H7 (cell line): ENCODE data around the gene BLZF1. TPM values are rescaled to one million over a fixed set of nuclear protein-coding genes. Genes with fewer than 3 reads are reported as not detected.
"Not testable (repeated sequence)": the region's sequence is repeated elsewhere in the genome, so short reads cannot be mapped to it uniquely, and the experiment has no call there.

Source experiments
- DNase-seq: peaks from one replicate; pipeline ENCODE4 v3.0.0; 2012
- H3K27me3 ChIP-seq: 2 replicates; pipeline ENCODE4 v1.6.0; 2011; ENCODE audit warnings: mild to moderate bottlenecking, low read length; ENCODE audit not compliant: control insufficient read depth, insufficient read depth
- H3K36me3 ChIP-seq: replicated peaks from 2 replicates; pipeline ENCODE4 v1.5.1; 2011; ENCODE audit warnings: low read length; ENCODE audit not compliant: control insufficient read depth, insufficient read depth
- H3K4me3 ChIP-seq: 2 replicates; pipeline ENCODE4 v1.5.1; 2011; ENCODE audit warnings: low read depth, mild to moderate bottlenecking, control low read depth, low read length, moderate library complexity; ENCODE audit not compliant: insufficient read depth
- total RNA-seq: library from RNA; depleted of rRNA; stranded (reverse); fragments of >200 nt; shearing (Covaris generic); gene quantifications from 2 replicates; pipeline ENCODE4 v1.2.3, GENCODE V29; 2014; rRNA removed

Gene BLZF1, protein sequence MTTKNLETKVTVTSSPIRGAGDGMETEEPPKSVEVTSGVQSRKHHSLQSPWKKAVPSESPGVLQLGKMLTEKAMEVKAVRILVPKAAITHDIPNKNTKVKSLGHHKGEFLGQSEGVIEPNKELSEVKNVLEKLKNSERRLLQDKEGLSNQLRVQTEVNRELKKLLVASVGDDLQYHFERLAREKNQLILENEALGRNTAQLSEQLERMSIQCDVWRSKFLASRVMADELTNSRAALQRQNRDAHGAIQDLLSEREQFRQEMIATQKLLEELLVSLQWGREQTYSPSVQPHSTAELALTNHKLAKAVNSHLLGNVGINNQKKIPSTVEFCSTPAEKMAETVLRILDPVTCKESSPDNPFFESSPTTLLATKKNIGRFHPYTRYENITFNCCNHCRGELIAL
- 9.5 and 10.6 TPM in 2 replicates for total RNA-seq

DNA sequence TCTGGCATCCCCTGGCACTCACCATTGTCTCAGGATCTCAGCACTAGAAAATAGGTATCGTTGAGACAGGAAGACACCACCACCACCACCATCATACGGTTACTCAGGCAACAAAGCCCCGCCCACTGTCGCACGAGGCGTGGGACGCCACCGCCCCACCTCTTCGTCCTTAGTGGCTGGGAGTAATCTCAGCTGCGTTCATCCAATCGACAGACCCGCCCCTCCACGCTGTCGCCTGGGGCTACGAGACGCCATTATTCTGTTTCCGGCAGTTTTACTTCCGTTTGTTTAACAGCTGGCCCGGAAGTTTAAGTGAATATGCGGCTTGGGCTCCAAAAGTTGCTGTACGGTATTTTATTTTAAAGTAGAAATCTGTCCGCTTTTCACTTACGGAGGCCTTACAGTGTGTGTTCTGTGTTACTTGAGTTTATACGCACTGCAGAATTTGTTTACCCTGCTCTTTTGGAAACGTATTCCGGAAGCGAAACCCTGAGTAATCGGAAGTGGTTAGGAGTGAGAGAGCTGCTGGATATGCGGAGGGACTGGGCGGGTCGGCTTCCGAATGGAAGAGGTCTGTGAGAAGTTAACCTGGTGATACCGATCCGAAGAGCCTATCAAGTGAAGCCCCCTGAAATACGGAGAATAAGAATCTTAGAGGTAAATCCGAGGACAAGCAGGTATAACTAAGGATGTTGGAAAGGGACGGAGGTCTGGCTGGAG lies at the start of gene BLZF1, which contains the start of gene NME7:
Gene BLZF1, plus strand, starts transcription at position 510 of the 720 bp plus-strand sequence. CDS start 1,328 bp downstream, outside the sequence.
Gene NME7, minus strand, starts transcription at position 112 of the 720 bp plus-strand sequence. Its CDS starts 87 bp downstream, at position 25.
- H3K4me3 ChIP-seq, result peak within 1 kb of the TSS; percentile 74
- peak; percentile 60 for DNase-seq
- no peaks in the 10 kb centered on the region for H3K36me3 ChIP-seq
- H3K27me3 ChIP-seq, result no peaks in the 10 kb centered on the region

DNA sequence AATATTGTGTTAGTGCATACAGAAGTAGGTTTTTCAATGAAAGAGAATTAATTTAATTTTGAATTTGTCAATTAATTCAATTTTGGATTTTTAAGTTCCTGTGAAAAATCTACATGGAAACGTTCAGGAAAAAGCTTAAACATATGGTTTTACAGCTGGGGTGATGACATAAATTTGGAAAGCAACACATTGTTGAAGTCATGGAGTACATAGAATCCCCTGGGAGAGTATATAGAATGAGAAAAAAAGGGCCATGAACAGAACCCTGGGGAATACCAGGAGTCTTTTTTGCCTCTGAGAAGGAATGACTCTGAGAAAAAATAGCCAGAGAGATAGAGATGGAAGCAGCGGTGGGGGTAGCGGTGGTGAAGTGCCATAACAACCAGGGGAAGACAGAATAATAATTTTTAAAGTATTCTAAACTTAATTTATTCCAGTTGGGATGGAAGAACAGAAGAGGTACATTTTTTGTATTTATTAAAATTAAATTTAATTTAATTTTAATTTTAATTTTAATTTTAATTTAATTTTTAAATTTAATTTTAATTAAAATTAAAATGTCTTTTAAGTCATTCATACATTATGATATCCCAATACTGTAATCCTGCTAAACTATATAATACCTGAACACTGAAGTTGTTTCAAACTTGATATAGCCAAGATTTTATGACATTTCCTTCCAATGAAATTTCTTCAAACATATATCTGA lies 49.3 kb upstream of the BLZF1 start:
- Histone ChIP-seq H3K4me3 (no peak overlapping the region), H3K27me3 (no peaks in the 10 kb centered on the region), H3K36me3 (no peaks in the 10 kb centered on the region)
- DNase-seq, result no peak

DNA sequence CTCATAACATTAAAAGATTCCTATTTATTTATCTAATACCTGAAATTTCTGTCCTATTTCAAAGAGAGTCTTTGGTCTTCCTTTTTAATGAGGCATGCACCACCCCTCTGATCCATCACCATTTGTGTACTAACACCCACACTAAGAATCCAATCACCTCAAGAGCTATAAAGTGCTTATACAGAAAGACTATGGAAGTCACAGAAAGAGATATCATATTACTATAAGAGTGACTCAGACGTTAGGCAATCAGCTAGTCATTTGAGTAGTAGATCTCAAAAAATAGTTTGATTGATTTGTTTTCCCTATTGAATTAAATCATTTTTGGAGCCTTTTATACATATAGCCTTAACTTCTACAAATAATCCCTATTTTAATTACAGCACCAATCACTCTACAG lies 46.5 kb upstream of the BLZF1 start:
- H3K27me3 ChIP-seq, result no peaks in the 10 kb centered on the region
- H3K4me3 ChIP-seq, result no peak overlapping the region
- no peaks in the 10 kb centered on the region for H3K36me3 ChIP-seq
- DNase-seq, result no peak

DNA sequence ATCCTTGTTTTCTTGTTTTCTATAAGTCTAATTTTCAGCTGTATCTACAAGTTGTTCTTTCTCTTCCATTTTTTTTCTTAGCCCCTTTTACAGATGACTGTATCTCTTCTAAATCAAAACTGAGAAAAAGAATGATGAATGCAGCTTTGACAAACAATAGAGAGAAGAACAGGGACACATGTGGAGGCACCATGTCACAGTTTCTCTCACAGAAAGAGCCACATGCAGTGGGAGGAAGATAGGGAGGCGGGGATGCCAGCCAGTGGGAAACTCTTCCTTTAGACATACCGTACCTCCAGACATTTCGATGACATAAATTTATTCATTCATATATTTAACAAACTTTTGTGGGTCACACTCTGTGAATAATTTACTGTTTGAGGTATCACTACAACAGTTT lies 45.9 kb upstream of the BLZF1 start:
- DNase-seq, result no peak
- Histone ChIP-seq H3K4me3 (no peak overlapping the region), H3K36me3 (no peaks in the 10 kb centered on the region), H3K27me3 (no peaks in the 10 kb centered on the region)

DNA sequence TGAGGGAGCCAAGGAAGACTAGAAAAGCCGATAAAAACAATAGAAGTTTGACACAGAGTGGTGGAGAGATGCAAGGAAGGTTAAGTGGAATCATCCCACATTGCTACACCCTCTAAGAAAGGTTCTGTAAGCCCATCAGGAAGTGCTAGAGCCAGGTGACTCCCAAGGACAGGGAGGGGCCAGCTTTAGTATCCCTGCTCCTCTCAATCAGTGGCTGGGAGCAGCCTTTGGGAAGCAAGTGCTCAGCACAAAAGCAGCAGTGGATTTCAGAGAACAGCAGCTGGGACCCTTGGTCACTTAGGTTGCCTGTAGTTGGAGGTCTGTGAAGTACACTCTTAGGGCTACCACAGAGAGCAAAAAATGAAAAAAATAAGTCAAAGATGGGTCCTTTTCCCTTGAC lies 42.9 kb upstream of the BLZF1 start:
- H3K4me3 ChIP-seq, result no peak overlapping the region
- peak; percentile 8 for DNase-seq
- H3K27me3 ChIP-seq, result no peaks in the 10 kb centered on the region
- no peaks in the 10 kb centered on the region for H3K36me3 ChIP-seq

DNA sequence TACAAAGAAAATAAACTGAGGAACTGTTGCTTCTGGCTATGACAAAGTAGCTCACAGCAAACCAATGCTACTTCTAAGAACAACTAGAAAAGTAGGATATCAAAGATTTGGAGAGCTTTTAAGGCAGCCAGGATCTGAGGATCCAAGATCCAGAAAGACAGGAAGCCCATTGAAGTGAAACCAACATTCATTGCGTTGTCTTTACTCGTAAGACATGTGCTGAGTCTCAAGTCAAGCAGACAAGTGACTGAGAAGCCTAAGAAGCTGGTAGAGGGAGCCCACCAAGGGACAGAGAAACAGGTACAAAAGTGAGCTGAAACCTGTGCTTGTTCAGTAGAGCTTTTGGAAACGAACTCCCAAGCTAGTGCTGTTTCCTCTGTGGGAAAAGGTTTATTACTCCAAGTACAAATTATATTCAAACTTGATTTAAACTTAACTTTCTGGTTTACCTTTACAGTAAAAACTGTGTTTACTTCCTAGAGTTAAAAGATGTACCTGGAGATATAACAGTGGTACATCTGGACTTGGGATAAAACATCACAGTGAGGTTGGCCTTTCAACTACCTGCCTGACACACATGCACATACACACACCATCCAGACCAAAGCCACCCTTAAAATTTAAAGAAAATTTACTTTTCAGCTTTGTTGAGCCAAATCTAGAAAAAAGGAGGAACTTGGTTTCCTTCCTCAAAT lies 41.6 kb upstream of the BLZF1 start:
- H3K4me3 ChIP-seq, result no peak overlapping the region

DNA sequence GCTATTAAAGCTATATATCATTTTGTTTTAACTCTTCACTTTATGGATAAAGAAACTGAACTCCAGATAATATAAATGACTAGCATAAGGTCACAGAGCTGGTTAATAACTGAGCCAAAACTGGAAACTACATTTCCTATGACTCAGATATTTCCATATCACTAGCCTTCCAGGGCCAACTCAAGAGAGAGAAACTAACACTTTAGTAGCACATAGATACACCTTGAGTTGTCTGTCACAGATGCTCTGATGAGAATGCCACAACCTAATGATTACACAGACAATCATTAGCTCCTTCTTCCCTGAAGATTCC lies 41.1 kb upstream of the BLZF1 start:
- no peak overlapping the region for H3K4me3 ChIP-seq
- H3K36me3 ChIP-seq, result no peaks in the 10 kb centered on the region
- H3K27me3 ChIP-seq, result no peaks in the 10 kb centered on the region
- DNase-seq, result no peak

More for the DNA sequence above, 41.6 kb upstream of the BLZF1 start:
- Histone ChIP-seq H3K27me3 (no peaks in the 10 kb centered on the region), H3K36me3 (no peaks in the 10 kb centered on the region)
- DNase-seq, result no peak

DNA sequence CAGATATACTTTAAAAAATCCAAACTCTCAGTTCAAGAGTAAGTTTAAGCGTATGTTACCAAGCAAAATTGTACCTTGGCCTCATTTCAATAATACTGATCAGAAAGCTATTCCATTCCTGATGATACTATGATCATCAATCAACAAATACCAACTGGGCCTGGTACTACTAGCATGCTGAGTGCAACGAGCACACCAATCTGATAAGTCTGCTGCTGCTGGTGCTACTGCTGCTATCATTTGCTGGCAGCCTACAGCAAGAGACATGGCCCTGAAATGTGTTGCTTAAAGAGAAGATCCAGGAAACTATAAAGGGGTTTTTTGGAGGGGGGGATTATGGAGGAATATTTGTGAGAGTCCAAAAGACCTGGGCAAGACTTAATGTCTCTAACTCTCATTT lies 40.1 kb upstream of the BLZF1 start:
- no peak overlapping the region for H3K4me3 ChIP-seq
- H3K27me3 ChIP-seq, result no peaks in the 10 kb centered on the region
- DNase-seq, result no peak
- no peaks in the 10 kb centered on the region for H3K36me3 ChIP-seq

DNA sequence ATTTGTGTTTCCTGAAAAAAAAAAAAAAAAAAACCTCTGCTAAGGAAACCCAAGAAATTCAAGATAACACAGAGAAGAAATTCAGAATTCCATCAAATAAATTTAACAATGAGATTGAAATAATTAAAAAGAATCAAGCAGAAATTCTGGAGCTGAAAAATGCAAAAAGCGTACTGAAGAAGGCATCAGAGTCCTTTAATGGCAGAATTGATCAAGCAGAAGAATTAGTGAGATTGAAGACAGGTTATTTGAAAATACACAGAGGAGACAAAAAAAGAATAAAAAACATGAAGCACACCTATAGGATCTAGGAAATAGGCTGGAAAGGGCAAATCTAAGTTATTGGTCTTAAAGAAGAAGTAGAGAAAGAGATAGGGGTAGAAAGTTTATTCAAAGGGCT lies 38.6 kb upstream of the BLZF1 start:
- H3K4me3 ChIP-seq, result no peak overlapping the region
- H3K36me3 ChIP-seq, result no peaks in the 10 kb centered on the region
- no peak for DNase-seq
- H3K27me3 ChIP-seq, result no peaks in the 10 kb centered on the region

DNA sequence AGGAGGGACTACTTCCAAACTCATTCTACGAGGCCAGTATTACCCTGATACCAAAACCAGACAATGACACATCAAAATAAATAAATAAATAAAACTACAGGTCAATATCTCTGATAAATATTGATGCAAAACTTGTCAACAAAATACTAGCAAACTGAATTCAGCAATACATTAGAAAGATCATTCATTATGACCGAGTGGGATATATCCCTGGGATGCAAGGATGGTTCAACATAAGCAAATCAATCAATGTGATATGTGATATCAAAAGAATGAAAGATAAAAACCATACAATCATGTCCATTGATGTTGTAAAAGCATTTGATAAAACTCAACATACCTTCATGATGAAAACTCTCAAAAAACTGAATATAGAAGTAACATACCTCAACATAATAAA lies 37.1 kb upstream of the BLZF1 start:
- no peaks in the 10 kb centered on the region for H3K36me3 ChIP-seq
- no peak for DNase-seq
- H3K4me3 ChIP-seq, result no peak overlapping the region
- H3K27me3 ChIP-seq, result no peaks in the 10 kb centered on the region

DNA sequence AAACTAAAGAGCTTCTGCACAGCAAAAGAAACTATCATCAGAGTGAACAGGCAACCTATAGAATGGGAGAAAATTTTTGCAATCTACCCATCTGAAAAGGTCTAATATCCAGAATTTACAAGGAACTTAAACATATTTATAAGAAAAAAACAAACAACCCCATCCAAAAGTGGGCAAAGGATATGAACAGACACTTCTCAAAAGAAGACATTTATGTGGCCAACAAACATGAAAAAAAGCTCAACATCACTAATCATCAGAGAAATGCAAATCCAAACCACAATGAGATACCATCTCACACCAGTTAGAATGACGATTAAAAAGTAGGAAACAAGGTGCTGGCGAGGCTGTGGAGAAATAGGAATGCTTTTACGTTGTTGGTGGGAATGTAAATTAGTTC lies 33.3 kb upstream of the BLZF1 start:
- not testable (repeated sequence) for DNase-seq, H3K4me3 ChIP-seq, H3K27me3 ChIP-seq

DNA sequence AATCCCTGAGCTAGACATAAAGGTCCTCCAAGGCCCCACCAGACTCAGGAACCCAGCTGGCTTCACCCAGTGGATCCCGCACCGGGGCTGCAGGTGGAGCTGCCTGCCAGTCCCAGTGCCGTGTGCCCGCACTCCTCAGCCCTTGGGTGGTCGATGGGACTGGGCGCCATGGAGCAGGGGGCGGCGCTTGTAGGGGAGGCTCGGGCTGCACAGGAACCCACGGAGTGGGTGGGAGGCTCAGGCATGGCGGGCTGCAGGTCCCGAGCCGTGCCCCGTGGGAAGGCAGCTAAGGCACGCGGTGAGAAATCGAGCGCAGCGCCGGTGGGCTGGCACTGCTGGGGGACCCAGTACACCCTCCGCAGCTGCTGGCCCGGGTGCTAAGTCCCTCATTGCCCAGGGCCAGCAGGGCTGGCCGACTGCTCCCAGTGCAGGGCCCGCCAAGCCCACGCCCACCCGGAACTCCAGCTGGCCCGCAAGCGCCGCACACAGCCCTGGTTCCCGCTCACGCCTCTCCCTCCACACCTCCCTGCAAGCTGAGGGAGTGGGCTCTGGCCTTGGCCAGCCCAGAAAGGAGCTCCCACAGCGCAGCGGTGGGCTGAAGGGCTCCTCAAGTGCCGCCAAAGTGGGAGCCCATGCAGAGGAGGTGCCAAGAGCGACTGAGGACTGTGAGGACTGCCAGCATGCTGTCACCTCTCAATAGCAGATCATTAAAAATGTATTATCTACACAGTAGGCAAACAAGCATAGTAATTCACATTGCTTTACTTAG lies 30.9 kb upstream of the BLZF1 start:
- H3K36me3 ChIP-seq, DNase-seq, H3K4me3 ChIP-seq, H3K27me3 ChIP-seq: not testable (repeated sequence)

More for the DNA sequence above, 33.3 kb upstream of the BLZF1 start:
- H3K36me3 ChIP-seq, result not testable (repeated sequence)

DNA sequence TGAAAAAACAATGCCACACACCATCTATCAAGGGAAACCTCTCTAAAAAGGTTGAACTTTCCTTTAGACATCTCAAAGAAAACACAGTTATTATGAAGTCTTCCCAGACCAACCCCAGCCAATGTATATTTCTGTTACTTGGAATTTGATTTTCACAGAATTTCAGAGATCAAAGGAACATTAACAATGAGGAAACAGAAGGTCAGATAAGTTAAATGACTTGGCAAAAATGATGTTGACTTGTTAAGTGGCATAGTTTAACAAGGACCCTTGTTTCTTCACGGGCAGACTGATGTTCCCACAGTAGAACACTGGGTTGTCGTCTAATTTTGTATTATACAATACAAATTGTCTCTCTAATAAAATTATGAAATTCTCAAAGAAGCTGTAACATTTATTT lies 29.4 kb upstream of the BLZF1 start:
- Histone ChIP-seq H3K4me3 (no peak overlapping the region), H3K36me3 (no peaks in the 10 kb centered on the region), H3K27me3 (no peaks in the 10 kb centered on the region)
- no peak for DNase-seq

DNA sequence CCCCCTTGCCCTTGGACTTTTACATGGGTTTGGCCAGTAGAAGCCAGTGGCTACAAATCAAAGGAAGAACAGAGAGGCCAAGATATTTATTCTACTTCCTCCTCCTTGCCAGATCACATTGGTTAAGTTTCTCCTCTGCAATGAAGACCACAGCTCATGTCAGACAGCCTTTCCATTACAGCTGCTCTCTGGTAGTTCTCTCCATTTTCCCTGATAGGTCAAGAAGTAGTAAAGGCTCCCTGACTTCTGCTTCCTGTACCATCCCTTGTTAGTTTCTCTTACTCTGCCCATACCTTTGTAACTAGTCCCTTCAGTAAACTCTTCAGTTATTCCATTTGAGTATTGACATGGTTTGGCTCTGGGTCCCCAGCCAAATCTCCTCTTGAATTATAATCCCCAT lies 28.2 kb upstream of the BLZF1 start:
- no peak for DNase-seq
- H3K27me3 ChIP-seq, result no peaks in the 10 kb centered on the region
- H3K36me3 ChIP-seq, result no peaks in the 10 kb centered on the region
- H3K4me3 ChIP-seq, result no peak overlapping the region
